Keratinocyte (primary cell): ENCODE data around the gene PGGT1B.

Source experiments
- CTCF ChIP-seq, 3 experiments: IDR thresholded peaks in 1 of 3; conservative IDR thresholded peaks in 1 of 3; optimal IDR thresholded peaks in 1 of 3; 2 replicates in 2 of 3; 3 replicates in 1 of 3; pipeline versions ENCODE3 to v1.5.1; 2011; ENCODE audit warnings: low read length in 3 of 3, mild to moderate bottlenecking in 3 of 3, moderate library complexity in 2 of 3, control low read depth in 1 of 3, inconsistent platforms in 1 of 3; ENCODE audit not compliant: insufficient read depth in 2 of 3; ENCODE audit errors: extremely low read depth in 1 of 3
- EZH2 ChIP-seq: IDR thresholded peaks from one replicate; pipeline ENCODE4 v1.6.1; 2012; ENCODE audit warnings: inconsistent platforms, mild to moderate bottlenecking, low read length, moderate library complexity

- TF ChIP-seq CTCF (optimal IDR thresholded peaks at IDR 0.05 in 1 of 3, IDR thresholded peaks at IDR 0.05 in 1 of 3, conservative IDR thresholded peaks at IDR 0.05 in 1 of 3; ENCODE audit: extremely low read depth in 1 of 3, insufficient read depth in 2 of 3, low read length in 3 of 3): no peak
- no peak for TF ChIP-seq EZH2
Observed at GRCh38 chr5:115298811-115299210, 36.1 kb upstream of the PGGT1B start.
